ENCODE results near the gene TNFRSF4. TPM values are rescaled to one million over a fixed set of nuclear protein-coding genes. Genes with fewer than 3 reads are reported as not detected.
"Not testable (repeated sequence)": the region's sequence is repeated elsewhere in the genome, so short reads cannot be mapped to it uniquely, and the experiment has no call there.

TNFRSF4 gene
- total RNA-seq, 2 experiments from 2014 or later = 340 to 418 TPM

DNA sequence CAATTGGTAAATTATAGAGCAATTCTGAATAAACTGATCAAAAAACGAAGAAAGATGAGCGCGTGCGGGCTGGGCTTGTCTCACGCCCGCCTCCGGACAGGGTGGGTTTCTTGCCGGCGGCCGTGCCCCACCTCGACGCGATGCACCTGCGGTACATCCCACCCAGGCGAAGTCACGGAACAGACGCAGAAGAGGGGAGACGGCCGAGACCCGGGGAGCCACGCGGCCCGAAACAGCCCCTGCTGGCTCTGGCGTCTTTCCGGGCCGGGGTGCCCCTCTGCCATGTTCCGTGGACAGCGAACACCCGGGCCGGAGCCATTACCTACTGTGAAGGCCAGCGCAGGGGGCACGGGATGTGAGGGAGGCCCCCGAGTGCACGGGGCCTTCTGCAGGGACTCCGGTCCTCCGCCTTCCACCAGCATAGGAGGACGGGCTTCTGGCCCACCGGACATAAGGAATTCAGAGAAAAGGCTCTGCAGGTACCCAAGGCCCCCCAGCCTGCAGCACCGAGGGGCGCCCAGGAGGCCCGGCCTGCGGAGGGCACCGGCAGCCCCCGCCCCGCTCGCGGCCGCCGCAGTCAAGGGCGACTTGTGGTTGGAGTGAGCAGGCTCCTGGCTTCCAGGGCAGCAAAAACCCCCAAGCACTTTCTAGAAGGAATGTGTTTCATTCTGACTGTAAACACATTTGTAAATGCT is 40.2 kb upstream of the TNFRSF4 start:
- ATAC-seq (no peak), DNase-seq (no peak)
- ChIA-PET CTCF (no interaction called here), POLR2A (no interaction called here)
- intact Hi-C loops (cut with DNase I, micrococcal nuclease) = loop anchor here in 1 of 2 experiments (5.0 kb wide), 1 partner anchor 132 kb away; no protein-coding TSS in a partner anchor
- H3K9me3 Mint-ChIP-seq (ENCODE audit: low read depth) = no peaks in the 10 kb centered on the region
- H3K27me3 Mint-ChIP-seq = no peaks in the 10 kb centered on the region
- no peak overlapping the region for H3K4me3 Mint-ChIP-seq
- no peak overlapping the region for H3K27ac Mint-ChIP-seq
- peaks cover 24% of the 10 kb centered on the region for H3K36me3 Mint-ChIP-seq (ENCODE audit: low read depth)
- H3K4me1 Mint-ChIP-seq = peaks cover 15% of the 10 kb centered on the region

DNA sequence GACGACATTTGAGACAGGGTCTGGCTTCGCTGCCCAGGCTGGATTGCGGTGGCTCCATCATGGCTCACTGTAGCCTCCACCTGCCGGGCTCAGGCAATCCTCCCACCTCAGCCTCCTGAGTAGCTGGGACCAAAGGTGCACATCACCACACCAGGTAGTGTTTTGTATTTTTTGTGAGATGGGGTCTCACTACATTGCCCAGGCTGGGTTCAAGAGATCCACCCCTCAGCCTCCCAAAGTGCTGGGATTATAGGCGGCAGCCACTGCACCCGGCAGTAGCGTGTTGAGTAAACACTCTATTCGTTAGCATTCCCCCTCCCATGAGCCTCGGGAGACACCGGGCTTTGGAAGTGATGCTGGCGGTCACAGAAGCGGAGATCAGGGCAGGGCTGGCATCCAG is 39.4 kb upstream of the TNFRSF4 start:
- Mint-ChIP-seq H3K9me3 (ENCODE audit: low read depth) (no peaks in the 10 kb centered on the region), H3K36me3 (ENCODE audit: low read depth) (peaks cover 22% of the 10 kb centered on the region), H3K27ac (no peak overlapping the region), H3K4me1 (peaks cover 15% of the 10 kb centered on the region), H3K4me3 (no peak overlapping the region), H3K27me3 (no peaks in the 10 kb centered on the region)
- DNase-seq = no peak
- intact Hi-C loops (cut with DNase I, micrococcal nuclease) = loop anchor here in 1 of 2 experiments (5.0 kb wide), 1 partner anchor 131 kb away; no protein-coding TSS in a partner anchor
- ChIA-PET CTCF (interaction anchor here (2.6 kb wide), 1 partner anchor 131 kb away, joined by 11 read pairs; no protein-coding TSS in a partner anchor), POLR2A (no interaction called here)
- no peak for ATAC-seq

DNA sequence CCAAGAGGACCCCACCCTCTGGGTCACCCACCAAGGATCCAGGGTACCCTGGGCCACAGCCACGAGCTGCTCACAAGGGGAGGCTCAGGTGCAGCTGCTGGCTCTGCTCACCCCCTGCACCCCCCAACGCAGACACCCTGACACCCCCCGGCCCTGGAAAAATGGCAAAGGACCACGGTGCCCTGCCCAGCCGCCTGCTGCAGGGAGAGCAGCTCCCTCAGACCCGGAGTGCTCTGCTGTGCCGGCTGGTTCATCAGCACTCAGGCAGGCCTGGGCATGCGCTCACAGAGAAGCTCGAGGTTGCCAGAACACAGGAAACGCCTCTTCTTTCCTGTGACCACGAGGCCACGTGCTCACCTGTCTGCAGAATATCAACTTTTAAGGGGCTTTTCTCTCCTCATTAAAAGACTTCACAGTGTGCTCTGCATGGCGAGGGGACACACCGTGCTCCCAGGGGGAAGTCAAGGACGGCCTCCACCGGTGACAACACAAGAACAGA is 36.9 kb upstream of the TNFRSF4 start:
- ChIA-PET CTCF (interaction anchor here (0.6 to 1.7 kb wide), 10 partner anchors 10 to 266 kb away, joined by 3 to 8 read pairs (median 4); no protein-coding TSS in a partner anchor), POLR2A (no interaction called here)
- H3K4me3 Mint-ChIP-seq = no peak overlapping the region
- ATAC-seq (peak; percentile 59), DNase-seq (no peak)
- H3K36me3 Mint-ChIP-seq (ENCODE audit: low read depth) = peaks cover 14% of the 10 kb centered on the region
- H3K27me3 Mint-ChIP-seq = peaks cover 4% of the 10 kb centered on the region
- no peaks in the 10 kb centered on the region for H3K9me3 Mint-ChIP-seq (ENCODE audit: low read depth)
- peaks cover 15% of the 10 kb centered on the region for H3K4me1 Mint-ChIP-seq
- H3K27ac Mint-ChIP-seq = peak overlapping the region; percentile 72
- intact Hi-C loops (cut with DNase I, micrococcal nuclease) = loop anchor here (1.0 to 5.0 kb wide), 3 partner anchors 129 to 218 kb away; no protein-coding TSS in a partner anchor

DNA sequence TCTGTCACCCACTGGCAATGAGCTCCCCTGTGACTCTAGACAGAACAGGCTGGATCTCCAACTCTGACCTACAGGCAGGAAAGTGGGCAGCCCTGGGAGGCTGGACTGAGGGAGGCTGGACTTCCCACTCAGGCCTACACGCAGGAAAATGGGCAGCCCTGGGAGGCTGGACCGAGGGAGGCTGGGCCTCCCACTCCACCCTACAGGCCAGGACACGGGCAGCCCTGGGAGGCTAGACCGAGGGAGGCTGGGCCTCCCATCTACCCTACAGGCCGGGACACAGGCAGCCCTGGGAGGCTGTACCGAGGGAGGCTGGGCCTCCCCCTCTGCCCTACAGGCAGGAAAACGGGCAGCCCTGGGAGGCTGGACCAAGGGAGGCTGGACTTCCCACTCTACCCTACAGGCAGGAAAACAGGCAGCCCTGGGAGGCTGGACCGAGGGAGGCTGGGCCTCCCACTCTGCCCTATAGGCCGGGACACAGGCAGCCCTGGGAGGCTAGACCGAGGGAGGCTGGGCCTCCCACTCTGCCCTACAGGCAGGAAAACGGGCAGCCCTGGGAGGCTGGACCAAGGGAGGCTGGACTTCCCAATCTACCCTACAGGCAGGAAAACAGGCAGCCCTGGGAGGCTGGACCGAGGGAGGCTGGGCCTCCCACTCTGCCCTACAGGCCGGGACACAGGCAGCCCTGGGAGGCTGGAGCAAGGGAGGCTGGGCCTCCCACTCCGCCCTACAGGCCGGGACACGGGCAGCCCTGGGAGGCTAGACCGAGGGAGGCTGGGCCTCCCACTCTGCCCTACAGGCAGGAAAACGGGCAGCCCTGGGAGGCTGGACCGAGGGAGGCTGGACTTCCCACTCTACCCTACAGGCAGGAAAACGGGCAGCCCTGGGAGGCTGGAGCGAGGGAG is 34.3 kb upstream of the TNFRSF4 start:
- DNase-seq; POLR2A ChIA-PET; H3K36me3 Mint-ChIP-seq (ENCODE audit: low read depth); H3K9me3 Mint-ChIP-seq (ENCODE audit: low read depth); H3K27me3 Mint-ChIP-seq; ATAC-seq; intact Hi-C loops (cut with DNase I, micrococcal nuclease); CTCF ChIA-PET; H3K27ac Mint-ChIP-seq; H3K4me3 Mint-ChIP-seq: not testable (repeated sequence)
- peaks cover 15% of the 10 kb centered on the region for H3K4me1 Mint-ChIP-seq

DNA sequence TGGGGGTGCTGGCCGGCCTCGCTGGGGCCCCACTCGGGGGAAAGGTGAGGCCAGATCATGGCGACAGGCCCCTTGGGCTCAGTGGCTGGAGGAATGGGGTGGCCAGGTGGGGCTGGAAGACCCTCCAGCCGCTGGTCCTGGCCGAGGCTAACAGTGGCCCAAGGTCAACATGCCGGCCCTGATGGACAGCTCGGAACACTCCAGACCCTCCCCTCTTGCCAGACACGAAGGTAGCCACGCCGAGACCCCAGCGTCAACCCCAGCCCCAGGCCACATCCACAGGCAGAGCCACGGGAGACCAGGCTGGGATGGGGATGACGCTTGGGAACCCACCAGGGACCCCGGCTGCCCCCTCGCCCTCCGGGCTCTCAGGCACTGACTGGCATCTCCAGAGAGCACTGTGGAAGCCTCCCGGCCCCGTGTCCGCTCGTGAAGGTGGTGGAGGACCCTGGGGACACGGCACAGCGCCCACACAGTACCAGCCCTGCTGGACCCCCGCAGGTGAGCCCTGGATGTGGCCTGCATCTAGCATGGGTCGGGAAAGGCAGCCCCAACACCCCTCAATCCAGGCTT is 33.5 kb upstream of the TNFRSF4 start:
- ChIA-PET POLR2A (no interaction called here), CTCF (no interaction called here)
- DNase-seq (no peak), ATAC-seq (no peak)
- Mint-ChIP-seq H3K36me3 (ENCODE audit: low read depth) (no peaks in the 10 kb centered on the region), H3K27ac (no peak overlapping the region), H3K4me1 (peaks cover 15% of the 10 kb centered on the region), H3K4me3 (no peak overlapping the region), H3K9me3 (ENCODE audit: low read depth) (no peaks in the 10 kb centered on the region), H3K27me3 (peaks cover 4% of the 10 kb centered on the region)
- intact Hi-C loops (cut with DNase I, micrococcal nuclease) = no loop called here

DNA sequence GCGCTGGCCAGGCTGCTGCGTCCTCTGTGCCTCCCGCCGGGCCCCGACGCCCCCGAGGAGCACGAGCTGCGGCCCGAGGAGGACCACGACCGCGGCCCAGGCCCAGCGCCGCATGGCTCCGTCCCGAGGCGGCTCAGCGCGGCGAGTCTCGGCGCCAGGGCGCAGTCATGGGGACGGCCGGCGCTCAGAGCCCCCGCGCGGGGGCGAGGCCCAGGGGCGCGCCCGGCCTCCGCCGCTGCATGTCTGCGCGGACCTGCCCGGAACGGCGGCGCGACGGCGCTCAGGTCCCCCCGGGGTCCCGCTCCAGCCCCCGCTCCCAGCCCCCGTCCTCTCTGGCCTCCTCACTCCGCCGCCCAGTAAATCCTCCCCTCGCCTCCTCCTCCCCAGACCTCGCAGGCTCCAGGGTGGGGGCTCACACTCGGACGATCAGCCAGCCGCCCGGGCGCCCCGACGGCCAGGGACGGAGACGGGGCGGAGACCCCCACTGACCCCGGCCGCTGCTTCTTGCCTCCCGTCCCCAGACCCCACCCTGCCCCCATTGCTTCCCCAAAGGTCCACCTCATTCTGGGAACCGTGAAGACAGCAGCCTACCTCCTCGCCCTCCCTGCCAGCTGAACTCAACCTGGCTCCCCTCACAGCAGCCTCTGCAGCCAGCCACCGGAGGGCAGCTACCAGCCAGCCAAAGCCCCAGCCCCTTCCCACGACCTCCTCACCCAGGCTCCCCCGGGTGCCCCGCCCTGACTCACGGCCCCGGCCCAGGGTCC is 32.8 kb upstream of the TNFRSF4 start, which contains the start of gene C1QTNF12:
C1QTNF12 (minus strand) TSS at position 146 of the 764 bp plus-strand sequence; CDS start at position 114, 32 bp downstream.
- ChIA-PET POLR2A (no interaction called here), CTCF (no interaction called here)
- Mint-ChIP-seq H3K27ac (no peak within 1 kb of the TSS), H3K4me3 (no peak within 1 kb of the TSS), H3K9me3 (ENCODE audit: low read depth) (no peaks in the 10 kb centered on the region), H3K27me3 (peaks cover 4% of the 10 kb centered on the region), H3K36me3 (ENCODE audit: low read depth) (no peaks in the 10 kb centered on the region), H3K4me1 (peaks cover 15% of the 10 kb centered on the region)
- no peak for ATAC-seq
- DNase-seq = no peak
- intact Hi-C loops (cut with DNase I, micrococcal nuclease) = no loop called here

DNA sequence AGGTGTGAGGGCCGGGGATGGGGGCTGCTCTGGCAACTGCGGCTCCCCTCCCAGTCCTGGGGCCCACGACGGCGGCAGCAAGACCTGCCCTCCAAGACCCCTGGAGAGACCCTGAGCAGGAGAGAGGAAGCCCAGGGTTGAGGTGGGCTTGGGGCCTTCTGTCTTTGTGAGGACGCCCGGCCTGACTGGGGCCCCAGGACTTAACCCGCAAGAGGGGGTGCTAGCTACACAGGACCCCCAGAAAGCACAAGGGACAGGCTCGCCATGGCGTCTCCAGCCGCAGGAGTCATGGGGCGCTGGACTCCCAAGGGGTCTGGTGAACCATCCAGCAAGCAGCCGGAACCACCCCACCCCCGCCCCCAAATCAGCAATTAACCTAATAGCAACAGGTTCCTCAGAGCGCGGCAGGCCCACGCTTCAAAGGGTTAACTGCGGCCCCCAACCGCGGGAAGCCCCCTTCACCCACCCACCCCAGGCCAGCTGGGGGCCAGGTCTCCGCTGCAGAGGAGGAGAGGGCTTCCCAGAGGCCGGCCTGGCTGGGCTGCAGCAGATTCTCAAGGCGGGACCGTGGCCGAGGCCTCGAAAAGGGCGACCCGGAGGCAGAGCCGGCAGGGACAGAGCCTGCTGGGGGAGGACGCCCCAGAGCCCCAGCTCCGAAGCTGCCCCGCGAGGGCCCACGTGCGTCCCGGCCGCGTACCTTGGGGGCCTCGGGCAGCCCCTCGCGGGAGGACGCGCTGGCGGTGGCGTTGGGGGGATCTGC is 32.0 kb upstream of the TNFRSF4 start:
- intact Hi-C loops (cut with DNase I, micrococcal nuclease) = no loop called here
- POLR2A ChIA-PET = no interaction called here
- no peak overlapping the region for H3K27ac Mint-ChIP-seq

DNA sequence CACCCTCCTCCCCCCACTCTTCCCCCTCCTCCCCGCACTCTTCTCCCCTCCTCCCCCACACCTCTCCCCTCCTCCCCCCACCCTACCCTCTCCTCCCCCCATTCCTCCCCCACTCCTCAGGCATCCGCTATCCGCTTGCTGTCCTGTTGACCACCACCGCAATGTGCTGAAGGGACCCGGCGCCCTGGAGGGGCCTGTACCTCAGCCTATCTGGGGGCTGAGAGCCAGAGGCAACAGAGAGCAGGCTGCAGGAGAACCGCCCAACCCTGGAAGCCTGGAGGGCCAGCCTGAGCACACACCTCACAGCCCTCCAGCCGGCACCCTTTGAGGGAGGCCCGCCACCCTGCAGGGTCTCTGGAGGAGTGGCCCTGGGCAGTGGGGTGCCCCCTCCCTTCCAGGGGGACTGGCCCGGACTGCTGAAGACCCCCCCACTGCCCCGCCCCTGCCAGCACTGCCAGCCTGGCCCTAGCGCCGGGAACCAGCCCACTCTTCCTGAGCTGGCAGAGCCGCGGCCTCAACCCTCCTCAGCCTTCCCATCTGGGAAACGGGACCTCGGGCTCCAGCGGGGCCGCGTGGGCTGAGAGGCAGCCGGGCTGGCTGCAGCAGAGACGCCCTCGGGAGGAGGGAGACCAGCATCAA is 31.3 kb upstream of the TNFRSF4 start:
- H3K27ac Mint-ChIP-seq = no peak overlapping the region
- ATAC-seq = peak; percentile 10
- no peaks in the 10 kb centered on the region for H3K9me3 Mint-ChIP-seq (ENCODE audit: low read depth)
- H3K27me3 Mint-ChIP-seq = peaks cover 4% of the 10 kb centered on the region
- ChIA-PET POLR2A (no interaction called here), CTCF (interaction anchor here (0.7 kb wide), 1 partner anchor 178 kb away, joined by 3 read pairs; no protein-coding TSS in a partner anchor)
- no peak for DNase-seq
- no peak overlapping the region for H3K4me3 Mint-ChIP-seq
- no peaks in the 10 kb centered on the region for H3K36me3 Mint-ChIP-seq (ENCODE audit: low read depth)
- intact Hi-C loops (cut with DNase I, micrococcal nuclease) = no loop called here
- H3K4me1 Mint-ChIP-seq = peaks cover 7% of the 10 kb centered on the region

More for the DNA sequence above, 32.0 kb upstream of the TNFRSF4 start:
- no peaks in the 10 kb centered on the region for H3K9me3 Mint-ChIP-seq (ENCODE audit: low read depth)
- no peak overlapping the region for H3K4me3 Mint-ChIP-seq
- CTCF ChIA-PET = interaction anchor here (0.7 kb wide), 1 partner anchor 177 kb away, joined by 3 read pairs; no protein-coding TSS in a partner anchor
- DNase-seq = no peak
- no peak for ATAC-seq
- H3K36me3 Mint-ChIP-seq (ENCODE audit: low read depth) = no peaks in the 10 kb centered on the region
- H3K4me1 Mint-ChIP-seq = peaks cover 13% of the 10 kb centered on the region
- H3K27me3 Mint-ChIP-seq = peaks cover 4% of the 10 kb centered on the region

DNA sequence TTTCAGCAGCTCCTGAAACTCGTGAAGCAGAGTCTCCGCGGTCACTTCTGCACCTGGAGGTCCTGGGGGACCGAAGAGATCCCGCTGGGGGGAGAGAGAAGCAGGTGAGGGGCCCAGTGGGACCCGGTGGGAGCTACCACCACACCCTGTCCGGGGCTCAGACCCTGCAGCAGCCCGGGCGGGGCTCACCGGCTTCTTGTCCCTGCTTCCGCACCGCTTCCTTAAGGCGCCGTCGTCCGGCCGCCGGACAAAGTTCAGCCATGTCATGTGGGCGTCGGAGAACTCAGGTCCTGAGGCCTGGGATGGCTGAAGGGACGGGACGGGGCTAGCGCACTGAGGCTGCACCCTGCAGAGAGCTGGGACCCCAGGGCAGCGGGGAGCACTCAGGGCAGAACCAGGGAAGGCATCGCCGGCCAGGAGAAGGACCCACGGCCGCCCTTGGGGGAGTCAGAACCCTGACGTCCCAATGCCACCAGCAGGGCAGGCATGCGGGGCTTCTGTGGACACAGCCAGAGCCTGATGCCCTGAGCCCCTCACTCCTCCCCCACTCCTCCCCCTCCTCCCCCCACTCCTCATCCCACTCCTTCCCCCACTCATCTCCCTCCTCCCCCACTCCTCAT is 30.3 kb upstream of the TNFRSF4 start:
- POLR2A ChIA-PET = no interaction called here

DNA sequence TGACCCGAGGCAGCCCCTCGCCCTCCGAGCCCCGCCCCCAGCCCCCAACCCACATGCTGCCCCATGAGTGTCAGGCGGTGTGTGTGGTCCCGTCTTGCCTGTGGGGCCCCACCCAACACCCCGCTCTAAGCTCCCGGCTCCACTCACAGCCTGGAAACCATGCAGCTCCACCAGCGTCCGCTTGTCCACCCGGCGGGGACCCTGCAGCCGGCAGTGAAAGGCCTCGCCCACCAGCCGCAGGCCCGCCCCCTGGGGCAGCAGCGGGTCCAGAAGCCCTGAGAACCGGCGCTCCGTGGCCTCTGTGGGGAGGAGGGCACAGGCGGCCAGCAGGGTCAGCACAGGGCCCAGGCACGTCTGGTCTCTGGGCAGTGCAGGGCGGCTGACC is 29.8 kb upstream of the TNFRSF4 start:
- H3K27ac Mint-ChIP-seq = no peak overlapping the region
- POLR2A ChIA-PET = no interaction called here
- H3K9me3 Mint-ChIP-seq (ENCODE audit: low read depth) = no peaks in the 10 kb centered on the region
- peaks cover 4% of the 10 kb centered on the region for H3K27me3 Mint-ChIP-seq
- DNase-seq (no peak), ATAC-seq (no peak)
- H3K4me1 Mint-ChIP-seq = no peaks in the 10 kb centered on the region
- intact Hi-C loops (cut with DNase I, micrococcal nuclease) = no loop called here
- no peak overlapping the region for H3K4me3 Mint-ChIP-seq
- no peaks in the 10 kb centered on the region for H3K36me3 Mint-ChIP-seq (ENCODE audit: low read depth)
- CTCF ChIA-PET = interaction anchor here (0.6 kb wide), 2 partner anchors 71 to 211 kb away, joined by 3 read pairs; no protein-coding TSS in a partner anchor

More for the DNA sequence above, 30.3 kb upstream of the TNFRSF4 start:
- ATAC-seq (no peak), DNase-seq (no peak)
- no peak overlapping the region for H3K4me3 Mint-ChIP-seq
- H3K27ac Mint-ChIP-seq = no peak overlapping the region
- no peaks in the 10 kb centered on the region for H3K36me3 Mint-ChIP-seq (ENCODE audit: low read depth)
- no peaks in the 10 kb centered on the region for H3K4me1 Mint-ChIP-seq
- H3K27me3 Mint-ChIP-seq = peaks cover 4% of the 10 kb centered on the region
- CTCF ChIA-PET = interaction anchor here (0.6 kb wide), 2 partner anchors 72 to 211 kb away, joined by 3 read pairs; no protein-coding TSS in a partner anchor
- no peaks in the 10 kb centered on the region for H3K9me3 Mint-ChIP-seq (ENCODE audit: low read depth)
- intact Hi-C loops (cut with DNase I, micrococcal nuclease) = no loop called here

Data from activated CD4-positive, alpha-beta T cell treated with anti-CD3 and anti-CD28 coated beads for 36 hours (primary cell).